Activated CD8-positive, alpha-beta T cell treated with anti-CD3 and anti-CD28 coated beads for 36 hours (primary cell): ENCODE data around the gene CCDC149. TPM values are rescaled to one million over a fixed set of nuclear protein-coding genes. Genes with fewer than 3 reads are reported as not detected.

ENCODE experiments used
- ATAC-seq: fragments of 200-7000 bp; cut with Tn5 transposase; one replicate; pipeline ENCODE4 v1.10.0; 2021; ENCODE audit warnings: mild to moderate bottlenecking, moderate library complexity
- CTCF ChIA-PET: fragments of 350-600 bp; sonication (Branson Sonifier 250); formaldehyde crosslinking; loops from one replicate; lab custom pipeline; 2021; ENCODE audit warnings: antibody characterized with exemption; lab: Charles Lee
- POLR2A ChIA-PET: fragments of 350-600 bp; sonication (Branson Sonifier 250); formaldehyde crosslinking; loops from one replicate; lab custom pipeline; 2021; ENCODE audit warnings: antibody characterized with exemption; lab: Charles Lee
- DNase-seq: peaks from one replicate; pipeline ENCODE4 v3.0.0-alpha.2; 2020
- H3K27ac Mint-ChIP-seq: one replicate; pipeline ENCODE4 v1.8.0; 2021; ENCODE audit warnings: mild to moderate bottlenecking, mixed read lengths
- H3K27me3 Mint-ChIP-seq: one replicate; pipeline ENCODE4 v1.8.0; 2021; ENCODE audit warnings: mixed read lengths
- H3K36me3 Mint-ChIP-seq: one replicate; pipeline ENCODE4 v1.8.0; 2021; ENCODE audit warnings: low read depth, mixed read lengths
- H3K4me1 Mint-ChIP-seq: one replicate; pipeline ENCODE4 v1.8.0; 2021; ENCODE audit warnings: low read depth, mixed read lengths
- H3K4me3 Mint-ChIP-seq: one replicate; pipeline ENCODE4 v1.8.0; 2021; ENCODE audit warnings: mild to moderate bottlenecking, moderate library complexity, mixed read lengths
- H3K9me3 Mint-ChIP-seq: one replicate; pipeline ENCODE4 v1.8.0; 2021; ENCODE audit warnings: mixed read lengths
- CTCF ChIP-seq: fragments of 200-600 bp; IDR thresholded peaks from one replicate; pipeline ENCODE4 v1.8.0; 2022; ENCODE audit warnings: antibody characterized with exemption, mild to moderate bottlenecking
- intact Hi-C: fragments of 100-400 bp; cut with micrococcal nuclease; formaldehyde crosslinking; loops from one replicate; pipeline ENCODE4 v1.10.0; 2022
- total RNA-seq, 2 experiments: library from RNA; stranded (reverse); gene quantifications; one replicate each; pipeline ENCODE4 v1.2.3, GENCODE V29; 2021

Gene CCDC149
- total RNA-seq, 2 experiments from 2014 or later, result not detected

- Mint-ChIP-seq H3K9me3 (no peaks in the 10 kb centered on the region), H3K27ac (no peak overlapping the region), H3K27me3 (peaks cover 47% of the 10 kb centered on the region), H3K36me3 (no peaks in the 10 kb centered on the region), H3K4me1 (no peaks in the 10 kb centered on the region), H3K4me3 (no peak overlapping the region)
- no peak for DNase-seq
- no peak for ATAC-seq
- intact Hi-C loops, result no loop called here
- POLR2A ChIA-PET, result no interaction called here
- CTCF ChIA-PET, result no interaction called here
- TF ChIP-seq CTCF, result no peak
These were observed 112.4 kb downstream of the CCDC149 start for GRCh38 chr4:24800325-24800895.

GRCh38 chr4:24799544-24800324, 113.1 kb downstream of the CCDC149 start:
- no peak overlapping the region for H3K27ac Mint-ChIP-seq
- no peak for ATAC-seq
- no peak for TF ChIP-seq CTCF
- H3K4me3 Mint-ChIP-seq, result no peak overlapping the region
- H3K4me1 Mint-ChIP-seq, result no peaks in the 10 kb centered on the region
- H3K9me3 Mint-ChIP-seq, result no peaks in the 10 kb centered on the region
- H3K36me3 Mint-ChIP-seq, result no peaks in the 10 kb centered on the region
- POLR2A ChIA-PET, result no interaction called here
- H3K27me3 Mint-ChIP-seq, result peaks cover 49% of the 10 kb centered on the region
- CTCF ChIA-PET, result no interaction called here
- DNase-seq, result no peak
- intact Hi-C loops, result no loop called here

- no peaks in the 10 kb centered on the region for H3K9me3 Mint-ChIP-seq
- CTCF ChIA-PET, result no interaction called here
- no peak overlapping the region for H3K4me3 Mint-ChIP-seq
- no peak overlapping the region for H3K27ac Mint-ChIP-seq
- H3K27me3 Mint-ChIP-seq, result peaks cover 49% of the 10 kb centered on the region
- intact Hi-C loops, result no loop called here
- DNase-seq (no peak), ATAC-seq (no peak)
- no peak for TF ChIP-seq CTCF
- POLR2A ChIA-PET, result no interaction called here
- no peaks in the 10 kb centered on the region for H3K4me1 Mint-ChIP-seq
- H3K36me3 Mint-ChIP-seq, result no peaks in the 10 kb centered on the region
These were observed 113.7 kb downstream of the CCDC149 start for GRCh38 chr4:24799196-24799543.

- Mint-ChIP-seq H3K36me3 (no peaks in the 10 kb centered on the region), H3K27ac (no peak overlapping the region), H3K27me3 (peaks cover 45% of the 10 kb centered on the region), H3K9me3 (no peaks in the 10 kb centered on the region), H3K4me1 (no peaks in the 10 kb centered on the region), H3K4me3 (no peak overlapping the region)
- POLR2A ChIA-PET, result no interaction called here
- TF ChIP-seq CTCF, result no peak
- no peak for DNase-seq
- no peak for ATAC-seq
- CTCF ChIA-PET, result no interaction called here
- intact Hi-C loops, result no loop called here
These were observed 114.7 kb downstream of the CCDC149 start for GRCh38 chr4:24798036-24798610.

GRCh38 chr4:24796620-24797019, 116.2 kb downstream of the CCDC149 start:
- ChIA-PET CTCF (interaction anchor here (0.5 kb wide), 1 partner anchor 10 kb away, joined by 3 read pairs; no protein-coding TSS in a partner anchor), POLR2A (no interaction called here)
- no peaks in the 10 kb centered on the region for H3K9me3 Mint-ChIP-seq

More at GRCh38 chr4:24796620-24797019, 116.2 kb downstream of the CCDC149 start:
- intact Hi-C loops, result no loop called here
- no peak for DNase-seq
- TF ChIP-seq CTCF, result no peak
- H3K27ac Mint-ChIP-seq, result no peak overlapping the region
- H3K27me3 Mint-ChIP-seq, result peaks cover 34% of the 10 kb centered on the region
- no peak overlapping the region for H3K4me3 Mint-ChIP-seq
- no peaks in the 10 kb centered on the region for H3K36me3 Mint-ChIP-seq
- no peaks in the 10 kb centered on the region for H3K4me1 Mint-ChIP-seq
- no peak for ATAC-seq
